HL-60 (cell line): ENCODE results near the gene ADGRL3.
A peak's percentile ranks its signal among the peaks of the same experiment; 100 is the strongest.

Source experiments
- DNase-seq, 2 experiments: peaks; one replicate each; pipeline ENCODE4 v3.0.0-alpha.2; 2010 to 2020; ENCODE audit warnings: low read depth in 1 of 2, low spot score in 1 of 2
- H3K27ac ChIP-seq: fragments of 250-450 bp; sonication (Bioruptor Pico); replicated peaks from 2 replicates; pipeline ENCODE4 v1.5.1; 2020; ENCODE audit warnings: mild to moderate bottlenecking, moderate library complexity
- H3K27me3 ChIP-seq: fragments of 250-450 bp; sonication (Bioruptor Pico); 2 replicates; pipeline ENCODE4 v1.5.1; 2021; ENCODE audit warnings: mild to moderate bottlenecking, moderate library complexity; ENCODE audit not compliant: insufficient read depth, poor library complexity, severe bottlenecking
- H3K4me3 ChIP-seq: replicated peaks from 2 replicates; pipeline ENCODE4 v1.5.1; 2011; ENCODE audit warnings: mild to moderate bottlenecking, control low read depth, low read length; ENCODE audit not compliant: insufficient read depth
- CTCF ChIP-seq: IDR thresholded peaks from one replicate; pipeline ENCODE4 v1.5.1; 2011; ENCODE audit warnings: low read length, control low read depth, inconsistent platforms; ENCODE audit not compliant: insufficient read depth
- GABPA ChIP-seq: IDR thresholded peaks from 2 replicates; pipeline ENCODE4 v1.6.1; 2012; ENCODE audit warnings: low read depth
- POLR2AphosphoS5 ChIP-seq: IDR thresholded peaks from 2 replicates; pipeline ENCODE4 v1.6.1; 2012; ENCODE audit warnings: low read depth
- SPI1 ChIP-seq: IDR thresholded peaks from 2 replicates; pipeline ENCODE4 v1.6.1; 2012; ENCODE audit warnings: low read depth, mild to moderate bottlenecking, borderline replicate concordance
- TF ChIP-seq, protein P1 (sequence below): IDR thresholded peaks from 2 replicates; pipeline ENCODE4 v1.6.1; 2012; ENCODE audit warnings: low read depth; ENCODE audit not compliant: insufficient replicate concordance

The ADGRL3 gene

GRCh38 chr4:61373901-61374440, 173.8 kb downstream of the ADGRL3 start:
- TF ChIP-seq, protein P1, sequence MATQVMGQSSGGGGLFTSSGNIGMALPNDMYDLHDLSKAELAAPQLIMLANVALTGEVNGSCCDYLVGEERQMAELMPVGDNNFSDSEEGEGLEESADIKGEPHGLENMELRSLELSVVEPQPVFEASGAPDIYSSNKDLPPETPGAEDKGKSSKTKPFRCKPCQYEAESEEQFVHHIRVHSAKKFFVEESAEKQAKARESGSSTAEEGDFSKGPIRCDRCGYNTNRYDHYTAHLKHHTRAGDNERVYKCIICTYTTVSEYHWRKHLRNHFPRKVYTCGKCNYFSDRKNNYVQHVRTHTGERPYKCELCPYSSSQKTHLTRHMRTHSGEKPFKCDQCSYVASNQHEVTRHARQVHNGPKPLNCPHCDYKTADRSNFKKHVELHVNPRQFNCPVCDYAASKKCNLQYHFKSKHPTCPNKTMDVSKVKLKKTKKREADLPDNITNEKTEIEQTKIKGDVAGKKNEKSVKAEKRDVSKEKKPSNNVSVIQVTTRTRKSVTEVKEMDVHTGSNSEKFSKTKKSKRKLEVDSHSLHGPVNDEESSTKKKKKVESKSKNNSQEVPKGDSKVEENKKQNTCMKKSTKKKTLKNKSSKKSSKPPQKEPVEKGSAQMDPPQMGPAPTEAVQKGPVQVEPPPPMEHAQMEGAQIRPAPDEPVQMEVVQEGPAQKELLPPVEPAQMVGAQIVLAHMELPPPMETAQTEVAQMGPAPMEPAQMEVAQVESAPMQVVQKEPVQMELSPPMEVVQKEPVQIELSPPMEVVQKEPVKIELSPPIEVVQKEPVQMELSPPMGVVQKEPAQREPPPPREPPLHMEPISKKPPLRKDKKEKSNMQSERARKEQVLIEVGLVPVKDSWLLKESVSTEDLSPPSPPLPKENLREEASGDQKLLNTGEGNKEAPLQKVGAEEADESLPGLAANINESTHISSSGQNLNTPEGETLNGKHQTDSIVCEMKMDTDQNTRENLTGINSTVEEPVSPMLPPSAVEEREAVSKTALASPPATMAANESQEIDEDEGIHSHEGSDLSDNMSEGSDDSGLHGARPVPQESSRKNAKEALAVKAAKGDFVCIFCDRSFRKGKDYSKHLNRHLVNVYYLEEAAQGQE = no peak
- TF ChIP-seq GABPA (no peak), POLR2AphosphoS5 (no peak), CTCF (no peak)
- Histone ChIP-seq H3K27ac (no peak overlapping the region), H3K4me3 (no peak overlapping the region), H3K27me3 (no peaks in the 10 kb centered on the region)
- DNase-seq = no peak

DNA sequence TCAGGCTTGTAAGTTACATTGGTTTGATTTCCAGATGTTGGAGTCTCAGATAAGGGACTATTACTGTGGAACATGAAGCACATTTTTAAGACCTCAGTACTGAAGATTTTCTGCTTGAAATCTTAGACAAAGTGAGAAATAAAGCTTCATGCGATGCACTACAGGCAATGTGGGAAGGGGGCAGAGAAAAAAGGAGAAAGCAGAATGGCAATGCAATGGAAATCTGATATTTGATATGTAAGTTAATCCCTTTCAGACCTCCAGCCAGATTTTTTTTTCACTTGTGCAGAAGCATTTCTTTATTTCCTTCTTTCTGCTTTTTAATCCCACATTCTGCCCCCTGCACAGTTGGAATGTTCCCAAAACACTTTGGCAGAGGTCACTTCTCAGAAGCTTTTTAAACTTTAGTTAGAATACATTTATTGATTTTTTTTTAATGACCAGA, 174.3 kb downstream of the ADGRL3 start:
- Histone ChIP-seq H3K4me3 (no peak overlapping the region), H3K27me3 (no peaks in the 10 kb centered on the region), H3K27ac (no peak overlapping the region)
- DNase-seq = no peak
- TF ChIP-seq POLR2AphosphoS5 (no peak), CTCF (no peak), SPI1 (no peak), GABPA (no peak)
- TF ChIP-seq, protein P1 = no peak

- Histone ChIP-seq H3K4me3 (no peak overlapping the region), H3K27me3 (no peaks in the 10 kb centered on the region), H3K27ac (no peak overlapping the region)
- peak in 1 of 2 experiments; percentile 8 for DNase-seq
- TF ChIP-seq, protein P1 = no peak
- TF ChIP-seq POLR2AphosphoS5 (no peak), CTCF (no peak), GABPA (no peak), SPI1 (no peak)
Observed at GRCh38 chr4:61375301-61375700, 175.2 kb downstream of the ADGRL3 start.
